GM23338 (cell line): ENCODE data around the gene MRTFA. TPM values are rescaled to one million over a fixed set of nuclear protein-coding genes. Genes with fewer than 3 reads are reported as not detected.

Source experiments
- ATAC-seq: fragments of 200-7000 bp; cut with Tn5 transposase; 3 replicates; pipeline ENCODE4 v1.9.1; 2020
- DNase-seq: peaks from one replicate; pipeline ENCODE4 v3.0.0-alpha.2; 2015; ENCODE audit warnings: low spot score
- H2AFZ ChIP-seq: fragments of 200-600 bp; sonication (generic); 2 replicates; pipeline ENCODE4 v1.8.0; 2016; ENCODE audit warnings: antibody characterized with exemption, mild to moderate bottlenecking, moderate library complexity
- H3F3A ChIP-seq: fragments of 200-600 bp; sonication (generic); replicated peaks from 2 replicates; pipeline ENCODE4 v1.8.0; 2017; ENCODE audit warnings: antibody characterized with exemption, mixed run types, low read depth
- H3K27ac ChIP-seq: fragments of 200-600 bp; sonication (generic); 2 replicates; pipeline ENCODE4 v1.6.1; 2016; ENCODE audit warnings: low read depth
- H3K27me3 ChIP-seq: fragments of 200-600 bp; sonication (generic); 2 replicates; pipeline ENCODE4 v1.8.0; 2016; ENCODE audit warnings: mild to moderate bottlenecking, mixed run types, moderate library complexity; ENCODE audit not compliant: insufficient read depth
- H3K36me3 ChIP-seq: fragments of 200-600 bp; sonication (generic); 2 replicates; pipeline ENCODE4 v1.8.0; 2016; ENCODE audit warnings: mild to moderate bottlenecking; ENCODE audit not compliant: insufficient read depth
- H3K4me1 ChIP-seq: fragments of 200-600 bp; sonication (generic); 2 replicates; pipeline ENCODE4 v1.8.0; 2016; ENCODE audit warnings: mild to moderate bottlenecking, moderate library complexity; ENCODE audit not compliant: insufficient read depth
- H3K4me2 ChIP-seq: fragments of 200-600 bp; sonication (generic); 2 replicates; pipeline ENCODE4 v1.7.1; 2017; ENCODE audit warnings: mixed run types
- H3K4me3 ChIP-seq: fragments of 200-600 bp; sonication (generic); 2 replicates; pipeline ENCODE4 v1.6.1; 2016; ENCODE audit warnings: mixed run types
- H3K79me2 ChIP-seq: fragments of 200-600 bp; sonication (generic); replicated peaks from 2 replicates; pipeline ENCODE4 v1.8.0; 2017; ENCODE audit warnings: mild to moderate bottlenecking; ENCODE audit not compliant: insufficient read depth
- H3K9me2 ChIP-seq: fragments of 200-600 bp; sonication (generic); 2 replicates; pipeline ENCODE4 v1.8.0; 2017; ENCODE audit not compliant: insufficient read depth
- H4K20me1 ChIP-seq: fragments of 200-600 bp; sonication (generic); replicated peaks from 2 replicates; pipeline ENCODE4 v1.8.0; 2017; ENCODE audit warnings: mild to moderate bottlenecking; ENCODE audit not compliant: insufficient read depth
- H3K27ac Mint-ChIP-seq: 2 replicates; pipeline ENCODE4 v1.8.0; 2020; ENCODE audit warnings: inconsistent platforms, mild to moderate bottlenecking, moderate library complexity, mixed read lengths
- H3K27me3 Mint-ChIP-seq: 3 replicates; pipeline ENCODE4 v1.8.0; 2022; ENCODE audit warnings: low read depth, mild to moderate bottlenecking, moderate library complexity, mixed read lengths, inconsistent platforms; ENCODE audit not compliant: insufficient read depth, poor library complexity
- H3K36me3 Mint-ChIP-seq: 3 replicates; pipeline ENCODE4 v1.8.0; 2021; ENCODE audit warnings: low read depth, mild to moderate bottlenecking, inconsistent platforms, moderate library complexity, mixed read lengths
- H3K4me1 Mint-ChIP-seq: 3 replicates; pipeline ENCODE4 v1.8.0; 2020; ENCODE audit warnings: mild to moderate bottlenecking, inconsistent platforms, mixed read lengths
- H3K4me3 Mint-ChIP-seq: 3 replicates; pipeline ENCODE4 v1.8.0; 2021; ENCODE audit warnings: moderate library complexity, mild to moderate bottlenecking, inconsistent platforms, mixed read lengths
- H3K9me3 Mint-ChIP-seq: 3 replicates; pipeline ENCODE4 v1.8.0; 2020; ENCODE audit warnings: moderate library complexity, mild to moderate bottlenecking, inconsistent platforms, mixed read lengths
- CREB1 ChIP-seq: fragments of 250-450 bp; sonication (Bioruptor Pico); IDR thresholded peaks from 2 replicates; pipeline ENCODE4 v1.5.0; 2020; ENCODE audit warnings: low read depth, mild to moderate bottlenecking, moderate library complexity
- CTCF ChIP-seq, 2 experiments: fragments of 200-600 bp in 1 of 2; sonication (generic) in 1 of 2; conservative IDR thresholded peaks; 2 replicates each; pipeline versions ENCODE4 v1.5.1 to v1.6.1; 2016 to 2017; ENCODE audit warnings: antibody characterized with exemption in 2 of 2, low read depth in 2 of 2, mild to moderate bottlenecking in 2 of 2, moderate library complexity in 1 of 2
- EZH2 ChIP-seq: fragments of 200-600 bp; sonication (generic); IDR thresholded peaks from one replicate; pipeline ENCODE4 v1.8.0; 2017; ENCODE audit warnings: antibody characterized with exemption, mild to moderate bottlenecking, low read depth; ENCODE audit not compliant: unreplicated experiment
- EZH2phosphoT487 ChIP-seq: fragments of 200-600 bp; sonication (generic); IDR thresholded peaks from one replicate; pipeline ENCODE4 v1.8.1; 2018; ENCODE audit warnings: antibody characterized with exemption; ENCODE audit not compliant: unreplicated experiment
- JUNB ChIP-seq: IDR thresholded peaks from one replicate; pipeline ENCODE4 v1.6.1; 2016; ENCODE audit warnings: antibody characterized with exemption; ENCODE audit not compliant: unreplicated experiment
- NANOG ChIP-seq: IDR thresholded peaks from 2 replicates; pipeline ENCODE4 v1.6.1; 2016; ENCODE audit warnings: antibody characterized with exemption, borderline replicate concordance
- POLR2AphosphoS5 ChIP-seq: IDR thresholded peaks from 2 replicates; pipeline ENCODE4 v1.6.1; 2016; ENCODE audit warnings: antibody characterized with exemption, low read depth
- REST ChIP-seq: IDR thresholded peaks from one replicate; pipeline ENCODE4 v1.6.1; 2018; ENCODE audit warnings: antibody characterized with exemption; ENCODE audit not compliant: unreplicated experiment
- STAT1 ChIP-seq: IDR thresholded peaks from one replicate; pipeline ENCODE4 v1.6.1; 2016; ENCODE audit warnings: antibody characterized with exemption; ENCODE audit not compliant: unreplicated experiment
- ZNF114 ChIP-seq: fragments of 250-450 bp; sonication (Bioruptor Pico); IDR thresholded peaks from 2 replicates; pipeline ENCODE4 v1.5.0; 2020; ENCODE audit warnings: mild to moderate bottlenecking, moderate library complexity
- ZNF331 ChIP-seq: fragments of 250-450 bp; sonication (Bioruptor Pico); IDR thresholded peaks from 2 replicates; pipeline ENCODE4 v1.5.0; 2020; ENCODE audit warnings: low read depth, mild to moderate bottlenecking, moderate library complexity
- ZNF462 ChIP-seq: fragments of 250-450 bp; sonication (Bioruptor Pico); IDR thresholded peaks from 2 replicates; pipeline ENCODE4 v1.5.0; 2020; ENCODE audit warnings: mild to moderate bottlenecking, moderate library complexity
- polyA plus RNA-seq: library from polyadenylated mRNA; unstranded; fragments of >200 nt; fragmentation: Nextera tagmentation; extraction: Ambion mirVana; gene quantifications from 2 replicates; pipeline ENCODE4 v1.2.1, GENCODE V29; 2016
- total RNA-seq: library from RNA; depleted of rRNA; stranded (reverse); fragments of >200 nt; shearing (Covaris generic); gene quantifications from 2 replicates; pipeline ENCODE4 v1.2.3, GENCODE V29; 2014
- TF ChIP-seq, protein P1 (sequence below): IDR thresholded peaks from 2 replicates; pipeline ENCODE4 v1.6.1; 2016; ENCODE audit warnings: antibody characterized with exemption

Gene MRTFA
- total and polyA plus RNA-seq, 2 experiments from 2014 or later, result 18.1 to 92.4 TPM

GRCh38 chr22:40413873-40414272, 222.6 kb downstream of the MRTFA start:
- no peaks in the 10 kb centered on the region for H4K20me1 ChIP-seq
- peaks cover 7% of the 10 kb centered on the region; the same call in 1 of the 2 replicates for H3K36me3 ChIP-seq
- Mint-ChIP-seq H3K4me1 (no peaks in the 10 kb centered on the region), H3K27ac (no peak overlapping the region), H3K36me3 (peaks cover 11% of the 10 kb centered on the region), H3K9me3 (peaks cover 2% of the 10 kb centered on the region; the same call in 2 of the 3 replicates), H3K4me3 (no peak overlapping the region), H3K27me3 (peaks cover 6% of the 10 kb centered on the region)
- ATAC-seq (no peak), DNase-seq (no peak)
- H3K4me1 ChIP-seq, result no peaks in the 10 kb centered on the region
- no peak overlapping the region for H3K27ac ChIP-seq
- no peaks in the 10 kb centered on the region for H3K9me2 ChIP-seq
- TF ChIP-seq REST, result no peak
- TF ChIP-seq EZH2phosphoT487, result no peak
- TF ChIP-seq CREB1 (CRISPR knock-in tag), result no peak
- TF ChIP-seq STAT1, result no peak
- TF ChIP-seq JUNB, result no peak
- TF ChIP-seq ZNF331 (CRISPR knock-in tag), result no peak
- no peak for TF ChIP-seq ZNF462
- no peak for TF ChIP-seq ZNF114 (CRISPR knock-in tag)
- TF ChIP-seq NANOG, result no peak
- TF ChIP-seq CTCF (conservative IDR thresholded peaks at IDR 0.05; ENCODE audit: low read depth in 2 of 2), result no peak
- TF ChIP-seq POLR2AphosphoS5, result no peak
- TF ChIP-seq, protein P1, sequence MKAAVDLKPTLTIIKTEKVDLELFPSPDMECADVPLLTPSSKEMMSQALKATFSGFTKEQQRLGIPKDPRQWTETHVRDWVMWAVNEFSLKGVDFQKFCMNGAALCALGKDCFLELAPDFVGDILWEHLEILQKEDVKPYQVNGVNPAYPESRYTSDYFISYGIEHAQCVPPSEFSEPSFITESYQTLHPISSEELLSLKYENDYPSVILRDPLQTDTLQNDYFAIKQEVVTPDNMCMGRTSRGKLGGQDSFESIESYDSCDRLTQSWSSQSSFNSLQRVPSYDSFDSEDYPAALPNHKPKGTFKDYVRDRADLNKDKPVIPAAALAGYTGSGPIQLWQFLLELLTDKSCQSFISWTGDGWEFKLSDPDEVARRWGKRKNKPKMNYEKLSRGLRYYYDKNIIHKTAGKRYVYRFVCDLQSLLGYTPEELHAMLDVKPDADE, result no peak
- TF ChIP-seq EZH2, result no peak
- H2AFZ ChIP-seq, result no peak overlapping the region
- H3K4me2 ChIP-seq, result no peak overlapping the region
- H3K4me3 ChIP-seq, result no peak overlapping the region
- no peaks in the 10 kb centered on the region for H3K79me2 ChIP-seq
- H3K27me3 ChIP-seq, result no peaks in the 10 kb centered on the region
- no peaks in the 10 kb centered on the region for H3F3A ChIP-seq
